ENCODE measurements around the gene FAHD2A.

- TF ChIP-seq POLR2A (IDR thresholded peaks at IDR 0.05) = no peak
- TF ChIP-seq CTCF (IDR thresholded peaks at IDR 0.05) = no peak
Observed at GRCh38 chr2:95383635-95384027, 18.9 kb upstream of the FAHD2A start.

Measured in vagina (tissue), 2 donors.